ENCODE data around the gene TMEM14A.

DNA sequence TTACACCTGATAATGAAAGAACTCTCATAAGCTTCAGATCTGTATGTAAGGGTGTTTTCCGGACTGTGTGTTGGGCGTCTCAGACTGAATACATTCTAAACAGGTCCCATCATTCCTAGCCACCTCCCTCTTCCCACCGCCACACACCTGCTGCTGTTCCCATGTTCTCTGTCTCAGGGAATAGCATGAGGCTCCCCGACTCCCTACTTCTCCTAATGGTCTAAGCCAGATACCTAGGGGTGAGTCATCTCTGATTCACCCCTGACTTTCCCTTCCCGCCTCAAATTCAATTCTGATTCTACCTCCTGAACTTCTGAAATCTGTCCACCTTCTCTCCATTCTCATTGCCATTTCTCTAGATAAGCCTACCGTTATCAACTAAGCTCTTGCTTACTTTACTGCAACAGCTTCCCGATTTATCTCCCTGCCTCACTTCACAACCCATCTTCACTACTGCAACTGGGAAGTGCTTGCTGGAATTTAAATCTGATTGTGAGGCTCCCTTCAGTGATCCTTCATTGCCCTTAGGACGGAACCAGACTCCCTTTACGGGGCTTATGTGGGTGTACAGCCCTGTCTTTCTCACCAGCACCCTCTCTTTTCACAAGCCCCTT, 1.6 kb downstream of the TMEM14A start:
- TF ChIP-seq CTCF (IDR thresholded peaks at IDR 0.05) (no peak), POLR2A (IDR thresholded peaks at IDR 0.05) (no peak)

Measured in right lobe of liver (tissue), 4 donors.